GM18502 (cell line): ENCODE results near the gene CD99L2.
"Not testable (repeated sequence)": the region's sequence is repeated elsewhere in the genome, so short reads cannot be mapped to it uniquely, and the experiment has no call there.

Experiments used
- ATAC-seq: cut with Tn5 transposase; IDR thresholded peaks from one replicate; pipeline ENCODE4 v1.9.1; 2021; ENCODE audit warnings: mild to moderate bottlenecking; ENCODE audit not compliant: unreplicated experiment, poor library complexity

The CD99L2 gene

DNA sequence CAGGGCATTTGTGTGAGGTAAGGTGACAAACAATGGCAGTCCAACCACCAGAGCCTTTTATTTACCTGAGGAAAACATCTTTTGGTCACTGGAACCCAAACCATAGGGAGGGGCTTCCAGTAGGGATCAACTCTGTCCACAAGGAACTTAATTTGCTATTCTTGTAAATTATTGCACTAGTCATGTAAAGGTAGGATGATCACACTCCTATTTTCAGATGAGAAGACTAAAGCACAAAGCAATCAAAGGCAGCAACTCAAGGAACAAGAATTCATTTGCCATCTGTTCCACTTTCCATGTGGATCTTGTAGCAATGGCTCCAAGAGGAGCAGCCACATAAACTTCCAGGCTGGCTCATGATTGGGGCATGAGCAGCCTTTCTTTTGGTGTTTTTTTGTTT is 35.3 kb downstream of the CD99L2 start:
- ATAC-seq: no peak

DNA sequence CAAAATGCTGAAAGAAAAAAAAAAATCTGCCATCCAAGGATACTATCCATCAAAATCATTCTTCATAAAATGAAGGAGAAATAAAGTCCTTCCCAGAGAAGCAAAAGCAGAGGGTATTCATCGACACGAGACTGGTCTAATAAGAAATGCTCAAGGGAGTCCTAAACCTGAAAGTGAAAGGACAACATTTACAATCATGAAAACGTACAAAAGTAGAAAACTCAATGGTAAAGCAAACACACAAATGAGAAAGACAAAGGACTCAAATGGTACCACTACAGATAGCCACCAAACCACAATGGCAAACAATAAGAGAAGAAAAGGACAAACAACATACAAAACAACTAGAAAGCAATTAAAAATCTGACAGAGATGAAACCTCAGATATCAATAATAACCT is 41.0 kb downstream of the CD99L2 start:
- ATAC-seq: no peak

DNA sequence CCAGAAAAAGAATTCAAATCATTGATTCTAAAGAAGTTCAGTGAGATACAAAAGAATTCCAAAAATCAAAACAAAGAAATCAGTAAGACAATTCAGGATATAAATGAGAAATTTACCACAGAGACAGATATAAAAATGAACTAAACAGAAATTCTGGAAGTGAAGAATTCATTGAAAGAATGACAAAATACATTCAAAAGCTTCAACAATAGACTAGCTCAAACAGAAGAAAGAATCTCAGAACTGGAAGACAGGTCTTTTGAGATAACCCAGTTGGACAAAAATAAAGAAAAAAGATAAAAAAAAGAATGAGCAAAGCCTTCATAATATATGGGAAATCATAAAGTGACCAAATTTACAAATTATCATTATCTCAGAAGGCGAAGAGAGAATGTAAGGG is 41.7 kb downstream of the CD99L2 start:
- ATAC-seq: no peak

DNA sequence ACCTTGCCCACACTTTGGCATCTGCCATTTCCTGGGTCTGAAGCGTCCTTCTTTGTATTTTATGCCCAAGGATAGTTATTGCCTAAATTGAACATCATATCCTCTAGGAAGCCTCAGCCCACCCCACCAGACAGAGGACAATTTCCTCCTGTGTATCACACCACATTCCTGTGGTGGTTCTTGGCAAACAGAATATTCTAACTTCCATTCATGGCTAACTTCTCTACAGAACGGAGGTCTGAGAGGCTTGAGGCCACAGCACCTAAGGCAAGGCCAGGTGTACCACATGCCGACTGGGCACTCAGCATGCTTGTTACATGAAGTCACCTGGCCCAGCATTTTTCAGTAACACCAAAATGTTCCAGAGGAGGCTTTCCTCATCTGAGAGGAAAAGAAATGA is 42.4 kb downstream of the CD99L2 start:
- no peak for ATAC-seq

DNA sequence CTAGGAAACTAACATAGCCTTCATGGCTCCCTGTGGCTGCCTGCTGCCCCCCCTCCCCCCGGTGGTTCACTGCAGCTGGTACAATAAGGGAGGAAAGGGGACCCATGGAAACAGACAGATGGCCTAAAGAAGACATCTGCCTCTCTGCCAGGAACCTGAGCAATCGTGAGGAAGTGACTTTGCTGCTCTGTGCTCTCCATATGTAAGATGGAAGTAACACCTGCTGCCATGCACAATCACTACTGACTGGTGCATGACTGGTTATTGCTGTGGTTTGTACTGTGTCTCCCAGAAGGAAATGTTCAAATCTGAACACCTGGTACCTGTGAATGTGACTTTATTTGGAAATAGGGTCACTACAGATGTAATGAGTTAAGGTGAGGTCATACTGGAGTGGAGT is 43.6 kb downstream of the CD99L2 start:
- ATAC-seq: no peak

DNA sequence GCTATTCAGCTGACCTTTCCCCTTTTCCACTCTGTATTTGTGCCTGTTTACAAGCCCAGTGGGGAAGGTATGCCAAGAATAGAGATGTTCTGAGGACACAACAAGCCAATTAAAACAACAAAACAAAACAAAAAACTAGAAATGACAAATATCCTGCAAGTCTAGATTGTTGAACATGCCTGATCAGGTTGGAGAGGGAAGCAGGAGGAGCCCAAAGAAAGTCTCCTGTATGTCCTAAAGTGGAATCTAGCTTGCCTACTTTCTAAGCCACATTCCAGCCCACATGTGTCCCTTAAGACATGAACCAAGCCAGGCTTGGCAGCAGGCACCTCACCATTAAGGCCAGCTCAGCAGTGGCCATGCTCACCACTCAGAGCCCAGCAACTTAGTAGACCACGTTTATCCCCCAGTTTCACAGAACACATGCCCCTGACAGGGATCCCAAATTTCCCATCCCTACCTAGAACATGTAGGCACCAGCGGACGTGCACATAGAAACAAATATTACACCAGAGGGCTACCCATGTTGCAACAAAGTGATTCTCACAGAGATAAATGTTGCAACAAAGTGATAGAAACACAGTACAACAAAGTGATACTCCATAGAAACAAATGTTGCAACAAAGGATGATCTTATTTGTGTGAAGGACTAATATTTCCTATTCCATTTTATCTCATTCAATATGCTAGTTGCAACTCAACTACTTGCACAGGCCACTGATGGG is 48.3 kb downstream of the CD99L2 start:
- ATAC-seq: no peak

DNA sequence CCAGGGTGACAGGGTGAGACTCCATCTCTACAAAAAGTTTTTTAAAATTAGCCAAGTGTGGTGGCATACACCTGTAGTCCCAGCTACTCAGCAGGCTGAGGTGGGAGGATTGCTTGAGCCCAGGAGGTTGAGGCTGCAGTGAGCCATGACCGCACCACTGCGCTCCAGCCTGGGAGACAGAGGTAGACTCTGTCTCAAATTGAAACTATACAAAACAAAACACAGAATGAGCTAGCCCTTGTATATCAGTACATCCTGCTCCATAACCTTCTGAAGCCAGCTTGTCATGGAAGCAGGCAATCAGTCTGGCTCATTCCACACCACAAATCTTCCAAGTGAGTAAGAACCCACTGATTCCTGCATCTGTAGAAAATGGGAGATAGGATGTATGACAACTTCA is 49.0 kb downstream of the CD99L2 start:
- ATAC-seq: no peak

DNA sequence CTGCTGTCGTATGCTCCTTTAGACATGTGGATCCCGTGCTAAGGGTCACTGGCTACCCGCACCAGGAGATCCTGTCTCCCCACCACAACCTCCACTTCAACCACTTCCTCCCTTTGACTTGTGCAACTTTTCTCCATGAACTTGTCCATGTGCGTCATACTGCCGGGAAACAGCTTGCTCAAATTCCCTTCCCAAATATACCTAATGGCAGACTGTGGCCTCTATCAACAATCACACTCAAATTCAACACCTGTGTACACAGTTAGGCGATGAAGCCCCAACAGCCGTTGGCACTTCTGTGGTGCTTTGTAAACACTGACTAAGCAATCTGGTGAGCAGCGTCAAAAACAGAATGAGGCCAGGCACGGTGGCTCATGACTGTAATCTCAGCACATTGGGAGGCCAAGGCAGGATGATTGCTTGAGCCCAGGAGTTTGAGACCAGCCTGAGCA is 49.5 kb downstream of the CD99L2 start:
- ATAC-seq: no peak

DNA sequence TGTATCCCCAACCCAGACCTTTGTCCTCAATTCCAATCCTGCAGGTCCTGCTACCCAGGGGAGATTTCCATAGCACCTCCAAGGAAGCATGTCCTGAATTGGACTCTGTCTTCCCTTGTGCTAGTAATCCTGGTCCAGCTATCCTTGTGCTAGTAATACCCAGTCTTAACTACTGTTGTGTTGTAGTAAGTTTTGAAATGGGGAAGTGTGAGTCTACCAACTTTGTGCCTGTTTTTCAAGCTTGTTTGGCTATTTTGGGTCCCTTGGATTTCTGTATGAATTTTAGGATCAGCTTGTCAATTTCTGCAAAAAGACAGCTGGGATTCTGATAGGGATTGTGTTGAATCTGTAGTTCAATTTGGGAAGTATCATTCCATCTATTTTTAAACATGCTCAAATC is 51.4 kb downstream of the CD99L2 start:
- ATAC-seq: no peak

DNA sequence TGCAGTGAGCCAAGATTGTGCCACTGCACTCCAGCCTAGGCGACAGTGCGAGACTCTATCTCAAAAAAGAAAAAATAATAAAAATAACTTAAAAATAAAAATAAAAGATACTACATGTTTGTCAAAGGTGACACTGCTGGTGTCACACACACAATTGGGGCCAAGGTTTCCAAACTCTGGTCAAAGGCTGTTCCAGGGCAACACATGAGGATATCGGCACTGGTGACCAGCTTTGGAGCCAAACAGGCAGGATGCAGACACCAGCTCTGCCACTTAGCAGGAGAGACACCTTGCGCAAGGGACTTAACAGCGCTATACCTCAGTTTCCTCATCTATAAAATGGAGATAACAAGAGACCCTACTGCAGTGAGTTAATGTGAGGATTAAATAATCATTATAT is 52.3 kb downstream of the CD99L2 start:
- ATAC-seq: no peak

DNA sequence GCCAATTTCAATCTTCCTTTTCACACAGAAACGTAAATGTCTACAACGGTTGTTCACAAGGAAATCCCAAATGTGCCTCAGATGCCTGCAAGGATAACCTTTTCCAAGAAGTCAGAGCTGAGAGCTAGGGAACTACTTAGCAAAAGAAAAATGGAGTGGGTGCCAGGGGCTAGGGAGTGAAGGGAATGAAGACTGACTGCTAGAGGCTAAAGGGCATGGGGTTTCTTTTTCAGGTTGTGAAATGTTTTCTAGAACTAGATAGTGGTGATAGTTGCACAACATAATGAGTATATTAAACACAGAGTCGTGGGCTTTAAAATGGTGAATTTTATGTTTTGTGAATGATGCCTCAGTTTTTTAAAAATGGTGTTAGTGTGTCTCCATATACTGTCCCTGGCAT is 53.4 kb downstream of the CD99L2 start:
- no peak for ATAC-seq

DNA sequence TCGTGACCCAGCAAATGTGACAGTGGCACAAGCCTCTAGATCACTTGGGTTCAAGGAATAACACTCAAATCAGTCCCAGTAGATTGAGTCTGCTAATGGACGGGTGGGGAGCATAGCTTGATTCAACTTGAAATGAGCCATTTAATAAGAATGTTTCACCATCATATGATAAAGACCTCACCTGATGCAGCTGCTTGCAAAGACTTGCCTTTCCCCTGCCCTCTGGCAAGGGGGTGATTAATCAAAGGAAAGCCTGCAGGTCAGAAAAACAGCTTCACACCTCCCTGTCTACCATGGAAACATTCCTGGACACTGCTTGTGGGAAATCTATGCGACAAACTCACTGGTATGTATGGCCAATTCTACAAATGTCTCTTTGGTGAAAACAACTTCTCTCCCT is 54.5 kb downstream of the CD99L2 start:
- ATAC-seq: no peak

DNA sequence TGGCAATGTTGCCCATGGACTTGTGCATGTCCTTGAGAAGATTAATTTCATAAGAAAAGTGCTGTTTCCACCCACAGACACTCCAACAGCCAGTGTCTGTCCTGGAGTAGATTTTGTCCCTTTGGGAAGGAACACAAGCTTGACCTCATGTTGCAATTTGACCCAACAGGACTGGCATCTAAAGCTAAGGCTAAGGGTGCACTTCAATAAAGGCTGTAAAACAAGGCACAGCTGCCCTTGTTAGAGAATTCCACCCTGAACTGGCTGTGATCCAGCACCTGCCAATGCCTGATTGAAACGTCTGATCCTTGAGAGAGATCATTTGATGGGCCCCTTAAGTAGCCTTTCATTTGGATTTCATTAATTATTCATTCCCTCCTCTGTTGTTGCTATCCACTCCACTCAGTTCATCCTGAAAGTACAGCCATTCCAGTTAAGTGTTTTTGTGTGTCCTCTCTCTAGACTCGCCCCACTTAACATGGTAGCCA is 56.2 kb downstream of the CD99L2 start:
- no peak for ATAC-seq

DNA sequence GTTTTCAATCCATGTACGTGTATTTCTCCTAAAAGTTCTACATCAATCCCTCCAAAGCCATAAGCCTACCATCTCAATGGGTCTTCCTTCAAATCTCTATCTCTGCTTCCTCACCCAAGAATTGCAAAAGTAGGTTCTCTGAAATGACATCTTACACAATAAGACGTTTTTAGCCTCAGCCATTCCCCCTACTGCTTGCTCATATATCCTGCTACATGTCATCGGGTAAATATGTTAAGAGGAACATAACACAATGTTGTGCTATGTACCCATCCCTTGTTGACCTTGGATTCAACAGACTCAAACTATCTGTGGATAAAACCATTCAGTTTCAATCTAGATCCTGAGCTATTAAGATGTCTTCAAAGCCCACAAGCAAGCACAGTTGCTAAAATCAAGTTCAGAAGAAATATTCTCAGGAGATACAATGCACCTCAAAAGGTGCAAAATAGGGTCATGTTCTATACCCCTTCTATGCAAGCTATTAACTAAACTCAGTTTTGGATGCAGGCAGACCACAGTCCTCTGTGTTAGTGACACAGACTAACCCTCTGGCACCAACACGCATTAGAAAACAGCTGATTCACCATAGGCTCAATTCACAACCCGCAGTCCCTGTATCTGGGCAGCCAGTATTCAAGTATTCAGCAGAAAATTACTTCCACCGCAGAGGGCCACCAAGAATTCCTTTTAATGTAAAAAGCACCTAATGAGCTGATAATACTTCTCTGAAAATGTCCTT is 56.8 kb downstream of the CD99L2 start:
- no peak for ATAC-seq

DNA sequence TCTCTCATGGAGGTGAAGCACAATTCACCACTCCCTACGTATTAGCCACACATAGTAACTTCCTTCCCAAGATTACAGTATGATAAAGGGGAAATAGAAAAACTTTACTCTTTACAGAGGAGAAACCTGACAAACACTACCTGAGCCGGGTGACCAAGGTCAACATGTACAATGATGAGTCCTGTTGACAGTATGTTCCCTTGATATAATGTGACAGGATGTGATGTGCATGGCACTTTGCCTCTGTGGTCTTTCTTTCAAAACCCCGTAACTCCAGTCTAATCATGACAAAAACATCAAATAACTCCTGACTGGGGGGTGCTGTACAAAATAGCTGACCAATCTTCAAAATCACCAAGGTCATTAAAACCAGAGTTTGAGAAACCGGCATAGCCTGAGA is 60.6 kb downstream of the CD99L2 start:
- ATAC-seq: no peak

DNA sequence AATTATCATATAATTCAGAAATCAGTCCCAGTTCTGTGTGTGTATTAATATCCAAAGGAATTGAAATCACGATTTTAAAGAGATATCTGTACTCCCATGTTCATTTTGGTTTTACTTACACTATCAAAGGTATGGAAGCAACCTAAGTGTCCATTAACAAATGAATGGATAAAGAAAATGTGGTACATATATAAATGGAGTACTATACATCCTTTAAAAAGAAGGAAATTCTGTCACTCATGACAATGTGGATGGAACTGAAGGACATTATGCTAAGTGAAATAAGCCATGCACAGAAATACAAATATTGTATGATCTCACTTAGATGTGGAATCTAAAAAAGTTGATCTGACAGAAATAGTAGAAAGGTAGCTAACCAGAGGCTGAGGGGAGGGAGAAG is 63.8 kb downstream of the CD99L2 start:
- no peak for ATAC-seq

DNA sequence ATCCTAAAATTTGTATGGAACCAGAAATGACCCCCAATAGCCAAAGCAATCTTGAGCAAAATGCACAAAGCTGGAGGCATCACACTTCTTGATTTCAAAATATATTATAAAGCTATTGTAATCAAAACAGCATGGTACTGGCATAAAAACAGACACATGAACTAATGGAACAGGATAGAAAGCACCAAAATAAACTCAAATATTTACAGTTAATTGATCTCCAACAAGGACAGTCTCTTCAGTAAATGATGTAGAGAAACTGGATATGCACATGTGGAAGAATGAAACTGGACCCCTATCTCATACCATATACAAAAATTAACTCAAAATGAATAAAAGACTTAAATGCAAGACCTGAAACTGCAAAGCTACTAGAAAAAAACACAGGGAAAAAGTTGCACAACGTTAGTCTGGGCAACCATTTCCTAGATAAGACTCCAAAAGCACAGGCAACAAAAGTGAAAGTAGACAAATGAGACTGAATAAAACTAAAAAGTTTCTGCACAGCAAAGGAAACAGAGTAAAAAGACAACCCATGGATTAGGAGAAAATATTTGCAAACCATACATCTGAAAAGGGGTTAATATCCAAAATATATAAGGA is 64.9 kb downstream of the CD99L2 start:
- no peak for ATAC-seq

DNA sequence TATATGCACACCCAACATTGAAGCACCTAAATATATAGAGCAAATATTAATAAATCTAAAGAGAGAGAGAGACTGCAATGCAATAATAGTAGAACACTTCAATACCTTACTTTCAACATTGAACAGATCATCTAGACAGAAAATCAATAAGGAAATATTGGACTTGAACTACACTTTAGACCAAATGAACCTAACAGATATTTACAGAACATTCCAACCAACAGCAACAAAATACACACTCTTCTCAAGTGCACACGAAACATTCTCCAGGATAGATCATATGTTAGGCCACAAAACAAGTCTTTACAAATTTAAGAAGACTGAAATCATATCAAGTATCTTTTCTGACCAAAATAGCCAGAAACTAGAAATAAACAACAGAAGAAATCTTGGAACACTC is 66.6 kb downstream of the CD99L2 start:
- no peak for ATAC-seq

DNA sequence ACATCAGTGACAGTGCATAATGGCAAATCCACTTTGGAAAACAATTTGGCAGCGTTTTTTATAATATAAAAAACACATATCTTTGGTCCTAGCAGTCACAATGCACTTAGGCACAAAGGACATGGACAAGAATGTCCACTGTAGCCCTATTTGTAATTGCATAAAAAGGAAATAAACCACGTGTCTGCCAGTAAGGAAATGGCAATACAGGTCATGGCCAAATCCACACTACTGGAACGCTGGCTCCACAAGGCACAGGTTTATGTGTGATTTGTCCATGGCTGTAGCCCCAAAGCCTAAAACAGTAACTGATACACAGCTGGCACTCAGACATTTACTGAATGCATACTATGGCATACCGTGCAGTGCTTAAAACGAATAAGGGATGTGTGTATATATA is 69.7 kb downstream of the CD99L2 start:
- no peak for ATAC-seq

DNA sequence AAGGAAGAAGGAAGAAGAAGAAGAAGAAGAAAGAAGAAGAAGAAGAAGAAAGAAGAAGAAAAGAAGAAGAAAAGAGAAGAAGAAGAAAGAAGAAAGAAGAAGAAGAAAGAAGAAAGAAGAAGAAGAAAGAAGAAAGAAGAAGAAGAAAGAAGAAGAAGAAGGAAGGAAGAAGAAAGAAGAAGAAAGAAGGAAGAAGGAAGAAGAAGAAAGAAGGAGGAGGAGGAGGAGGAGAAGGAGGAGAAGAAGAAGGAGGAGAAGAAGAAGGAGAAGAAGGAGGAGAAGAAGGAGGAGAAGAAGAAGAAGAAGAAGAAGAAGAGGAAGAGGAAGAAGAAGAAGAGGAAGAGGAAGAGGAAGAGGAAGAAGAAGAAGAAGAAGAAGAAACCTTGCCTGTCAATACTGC is 74.1 kb downstream of the CD99L2 start:
- ATAC-seq: not testable (repeated sequence)

DNA sequence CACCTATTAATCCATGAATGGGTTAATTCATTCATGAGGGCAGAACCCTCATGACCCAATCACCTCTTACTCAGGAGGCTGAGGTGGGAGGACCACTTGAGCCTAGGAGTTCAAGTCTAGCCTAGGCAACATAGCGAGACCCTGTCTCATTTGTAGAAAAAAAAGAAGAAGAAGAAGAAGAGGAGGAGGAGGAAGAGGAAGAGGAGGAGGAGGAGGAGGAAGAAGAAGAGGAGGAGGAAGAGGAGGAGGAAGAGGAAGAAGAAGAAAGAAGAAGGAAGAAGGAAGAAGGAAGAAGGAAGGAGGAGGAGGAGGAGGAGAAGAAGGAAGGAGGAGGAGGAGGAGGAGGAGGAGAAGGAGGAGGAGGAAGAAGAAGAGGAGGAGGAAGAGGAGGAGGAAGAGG is 74.6 kb downstream of the CD99L2 start:
- ATAC-seq: not testable (repeated sequence)
